Stomach (tissue), 9 donors: ENCODE data around the gene ANGPTL5. TPM values are rescaled to one million over a fixed set of nuclear protein-coding genes. Genes with fewer than 3 reads are reported as not detected.
A peak's percentile ranks its signal among the peaks of the same experiment; 100 is the strongest.

Experiments
- DNase-seq, 2 donors: peaks; one replicate each; pipeline versions ENCODE4 v3.0.0 to v3.0.0-alpha.2; 2013 to 2019
- H3K27ac ChIP-seq, 5 donors: fragments of 200-600 bp in 4 of 5; sonication (generic) in 4 of 5; one replicate each; pipeline ENCODE4 v1.5.1; 2013 to 2019; ENCODE audit warnings: mild to moderate bottlenecking in 1 of 5, moderate library complexity in 1 of 5
- H3K27me3 ChIP-seq, 3 donors: fragments of 200-600 bp; sonication (generic); one replicate each; pipeline ENCODE4 v1.5.1; 2017 to 2019; ENCODE audit warnings: mixed run types in 1 of 3
- H3K36me3 ChIP-seq, 4 donors: fragments of 200-600 bp; sonication (generic); 1 replicate in 3 of 4; 2 replicates in 1 of 4; pipeline ENCODE4 v1.5.1; 2016 to 2019
- H3K4me1 ChIP-seq, 4 donors: fragments of 200-600 bp; sonication (generic); one replicate each; pipeline ENCODE4 v1.5.1; 2016 to 2019
- H3K4me3 ChIP-seq, 4 donors: fragments of 200-600 bp; sonication (generic) in 3 of 4; one replicate each; pipeline ENCODE4 v1.5.1; 2016 to 2019; ENCODE audit warnings: mild to moderate bottlenecking in 1 of 4
- H3K9me3 ChIP-seq, 4 donors: fragments of 200-600 bp; sonication (generic); one replicate each; pipeline ENCODE4 v1.5.1; 2016 to 2019
- CTCF ChIP-seq, 7 experiments: fragments of 450-650 bp in 4 of 7; fragments of 200-600 bp in 3 of 7; sonication (generic) in 3 of 7; IDR thresholded peaks; one replicate each; pipeline ENCODE4 v1.5.1; 2016 to 2019; ENCODE audit warnings: antibody characterized with exemption in 7 of 7, control low read depth in 2 of 7, mild to moderate bottlenecking in 1 of 7
- EP300 ChIP-seq: sonication (generic); formaldehyde crosslinking; IDR thresholded peaks from one replicate; pipeline ENCODE4 v1.6.1; 2017; ENCODE audit warnings: antibody characterized with exemption
- POLR2A ChIP-seq, 4 donors: fragments of 450-650 bp; IDR thresholded peaks; one replicate each; pipeline ENCODE4 v1.6.1; 2016; ENCODE audit warnings: antibody characterized with exemption in 4 of 4, control low read depth in 2 of 4, mild to moderate bottlenecking in 1 of 4, moderate library complexity in 1 of 4
- POLR2AphosphoS5 ChIP-seq, 3 donors: sonication (generic); formaldehyde crosslinking; IDR thresholded peaks; one replicate each; pipeline ENCODE4 v1.6.1; 2016; ENCODE audit warnings: antibody characterized with exemption in 3 of 3
- WGBS, 5 donors: extraction: QIAGEN DNeasy Blood & Tissue Kit in 3 of 5; methylation state at CpG; one replicate each; pipeline versions ENCODE4 v1.1.5 to v1.1.7; 2013 to 2018; 5-methylcytosine and 5-hydroxymethylcytosine counted together
- intact Hi-C: fragments of 100-400 bp; cut with DNase I; formaldehyde crosslinking; loops from one replicate; pipeline ENCODE4 v1.15.1; 2023; ENCODE audit warnings: low total_unique reads
- polyA plus RNA-seq, 3 donors: library from polyadenylated mRNA; stranded (reverse); fragments of 200-250 nt; gene quantifications; one replicate each; pipeline ENCODE4 v1.2.3, GENCODE V29; 2013
- total RNA-seq, 5 donors: library from RNA; depleted of rRNA; stranded (reverse); fragments of >200 nt; gene quantifications; one replicate each; pipeline versions ENCODE4 v1.1.0 to v1.2.3, GENCODE V29; 2014 to 2016
- donor health status: healthy with polysubstance abuse.
- donor health status: Bipolar disorder and iron deficiency.
- donor health status: healthy.

Gene ANGPTL5
- total and polyA plus RNA-seq, 8 donors: 0.05 TPM; not detected in 7

- no peaks in the 10 kb centered on the region for H3K27me3 ChIP-seq
- 13 to 22% (median 14%) methylated on average over 2 of the region's 2 CpGs for WGBS, 5 donors
- H3K9me3 ChIP-seq: no peaks in the 10 kb centered on the region
- no peak overlapping the region for H3K4me3 ChIP-seq
- intact Hi-C loops: loop anchor here (10.0 kb wide), 1 partner anchor 393 kb away; no protein-coding TSS in a partner anchor
- DNase-seq: peak in 1 of 2 donors; percentile 48
- H3K27ac ChIP-seq: no peak overlapping the region
- TF ChIP-seq CTCF (IDR thresholded peaks at IDR 0.05) (peak in 3 of 7 experiments; percentile 43 to 53 (median 49)), POLR2A (IDR thresholded peaks at IDR 0.05) (no peak), POLR2AphosphoS5 (IDR thresholded peaks at IDR 0.05) (no peak)
- no peaks in the 10 kb centered on the region for H3K36me3 ChIP-seq
- H3K4me1 ChIP-seq: no peaks in the 10 kb centered on the region
Observed at GRCh38 chr11:101848262-101848661, 68.1 kb downstream of the ANGPTL5 start.

- H3K27me3 ChIP-seq: no peaks in the 10 kb centered on the region
- TF ChIP-seq POLR2A (IDR thresholded peaks at IDR 0.05) (no peak), CTCF (IDR thresholded peaks at IDR 0.05) (no peak), EP300 (no peak), POLR2AphosphoS5 (IDR thresholded peaks at IDR 0.05) (no peak)
- intact Hi-C loops: loop anchor here (10.0 kb wide), 1 partner anchor 390 kb away; no protein-coding TSS in a partner anchor
- H3K36me3 ChIP-seq: no peaks in the 10 kb centered on the region
- DNase-seq: no peak
- no peaks in the 10 kb centered on the region for H3K9me3 ChIP-seq
- no peaks in the 10 kb centered on the region for H3K4me1 ChIP-seq
- no peak overlapping the region for H3K4me3 ChIP-seq
- H3K27ac ChIP-seq: no peak overlapping the region
Observed at GRCh38 chr11:101844608-101845007, 71.7 kb downstream of the ANGPTL5 start.

- no peak overlapping the region for H3K4me3 ChIP-seq
- intact Hi-C loops: loop anchor here (10.0 kb wide), 1 partner anchor 386 kb away; no protein-coding TSS in a partner anchor
- DNase-seq: no peak
- H3K4me1 ChIP-seq: no peaks in the 10 kb centered on the region
- no peak overlapping the region for H3K27ac ChIP-seq
- 48 to 60% (median 56%) methylated on average over 2 of the region's 2 CpGs for WGBS, 5 donors
- H3K36me3 ChIP-seq: no peaks in the 10 kb centered on the region
- no peak for TF ChIP-seq POLR2AphosphoS5 (IDR thresholded peaks at IDR 0.05)
- no peak for TF ChIP-seq POLR2A (IDR thresholded peaks at IDR 0.05)
- TF ChIP-seq EP300: no peak
- no peak for TF ChIP-seq CTCF (IDR thresholded peaks at IDR 0.05)
- H3K27me3 ChIP-seq: no peaks in the 10 kb centered on the region
- H3K9me3 ChIP-seq: no peaks in the 10 kb centered on the region
Observed at GRCh38 chr11:101840704-101841103, 75.6 kb downstream of the ANGPTL5 start.

Other genes with a start within 250 kb of the ANGPTL5 start
- gene CEP126, start 1.5 kb downstream of the ANGPTL5 start, total RNA-seq: 10 to 100 TPM in 1 of 5 donors, 1 to 10 TPM in 4; 2.2 to 52.5 (median 2.6) TPM
- gene CEP126, start 1.5 kb downstream of the ANGPTL5 start, polyA plus RNA-seq: 1 to 10 TPM; 1.1 to 1.8 (median 1.3) TPM
- 1 to 10 TPM in 3 of 5 donors, not detected in 2; 2.2 to 3.6 (median 2.3) TPM for gene CFAP300, start 130.9 kb upstream of the ANGPTL5 start, total RNA-seq
- gene CFAP300, start 130.9 kb upstream of the ANGPTL5 start, polyA plus RNA-seq: 1 to 10 TPM; 1.2 to 1.4 (median 1.3) TPM
- 100 to 1,000 TPM in 2 of 5 donors, 10 to 100 TPM in 3; 22.0 to 400 (median 98.4) TPM for gene YAP1, start 193.9 kb upstream of the ANGPTL5 start, total RNA-seq
- 10 to 100 TPM; 24.0 to 31.8 (median 27.4) TPM for gene YAP1, start 193.9 kb upstream of the ANGPTL5 start, polyA plus RNA-seq